ENCODE data around the gene MSH3. TPM values are rescaled to one million over a fixed set of nuclear protein-coding genes. Genes with fewer than 3 reads are reported as not detected.

Gene MSH3
- total and polyA plus RNA-seq, 2 of the 8 experiments (the other 6 are each of a cell fraction or from before 2014, with no cell fraction given): 3.6 to 22.6 TPM

DNA sequence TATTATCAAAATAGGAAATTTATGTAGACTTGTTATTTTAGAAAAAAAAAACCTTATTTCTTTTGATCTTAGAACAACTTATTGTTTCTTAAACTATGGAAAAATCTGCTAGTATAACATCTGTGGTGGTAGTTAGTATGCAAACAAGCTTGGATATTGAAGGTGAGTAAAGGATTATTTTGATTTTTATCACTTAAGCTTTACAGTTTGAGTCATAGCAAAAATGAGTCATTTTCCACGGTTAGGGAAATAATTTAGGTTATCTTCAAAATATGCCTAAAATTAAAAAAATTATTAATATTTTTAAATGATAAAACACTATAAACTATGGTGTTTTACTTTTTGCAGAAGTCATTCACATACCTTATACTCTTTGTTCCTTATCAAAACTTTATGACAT lies 107.5 kb downstream of the MSH3 start:
- no peak overlapping the region for H2AK5ac ChIP-seq (ENCODE audit: low read depth, low read length)
- no peak overlapping the region for H2BK120ac ChIP-seq (replicated peaks; ENCODE audit: low read depth, low read length)
- H2BK15ac ChIP-seq (ENCODE audit: low read length): no peak overlapping the region
- H3K23ac ChIP-seq (ENCODE audit: insufficient read length): no peak overlapping the region
- POLR2A ChIA-PET (ENCODE audit: partially characterized antibody): no interaction called here
- H3K79me1 ChIP-seq (ENCODE audit: low read depth, low read length): no peaks in the 10 kb centered on the region
- H2AFZ ChIP-seq (ENCODE audit: low read length): no peak overlapping the region
- H4K8ac ChIP-seq (ENCODE audit: extremely low read depth, insufficient read depth, low read length): no peak overlapping the region
- H3K56ac ChIP-seq (replicated peaks; ENCODE audit: insufficient read length, low read depth, low read length): no peak overlapping the region
- peaks cover 0 to 1% of the 10 kb centered on the region in 2 experiments for H4K20me1 ChIP-seq (replicated peaks in 1 of 2; ENCODE audit: control insufficient read depth in 1 of 2, insufficient read depth in 2 of 2, low read length in 2 of 2)
- no peak overlapping the region for H3K14ac ChIP-seq (ENCODE audit: insufficient read length)
- peaks cover 0 to 2% (median 0%) of the 10 kb centered on the region in 4 experiments; a peak in 1 of 8 replicates for H3K36me3 ChIP-seq (ENCODE audit: control insufficient read depth in 2 of 4, insufficient read depth in 4 of 4, low read length in 3 of 4)
- H3K23me2 ChIP-seq (ENCODE audit: low read depth, low read length): no peaks in the 10 kb centered on the region
- DNase-seq (ENCODE audit: low read depth in 1 of 2, low spot score in 2 of 2): no peak
- CTCF ChIA-PET (ENCODE audit: partially characterized antibody): no interaction called here
- H3K4me2 ChIP-seq (ENCODE audit: insufficient read depth in 1 of 2, low read depth in 2 of 2, low read length in 2 of 2): no peak overlapping the region
- whole genome bisulfite sequencing, 2 experiments (ENCODE audit: extremely low coverage in 1 of 2, insufficient coverage in 1 of 2, insufficient read length in 1 of 2, insufficient replicate concordance in 2 of 2, low coverage in 1 of 2, low lambda C conversion rate in 2 of 2, missing lambda C conversion rate in 1 of 2): 94% methylated on average over 1 of the region's 1 CpG; no CpG with 5 or more reads in 1 of the 2 experiments
- no peak overlapping the region for H4K91ac ChIP-seq (replicated peaks; ENCODE audit: insufficient read length, low read length)
- H4K5ac ChIP-seq (ENCODE audit: insufficient read length, low read depth, low read length): no peak overlapping the region
- no peak overlapping the region for H3K18ac ChIP-seq (ENCODE audit: extremely low read depth, low read length)
- no peak overlapping the region for H2BK20ac ChIP-seq (ENCODE audit: low read length)
- no peak overlapping the region for H3K4me3 ChIP-seq (ENCODE audit: extremely low read depth in 1 of 4, insufficient read depth in 2 of 4, low read depth in 3 of 4, low read length in 4 of 4)
- H3K79me2 ChIP-seq (ENCODE audit: control insufficient read depth in 1 of 2, insufficient read depth in 2 of 2, low read length in 2 of 2): no peaks in the 10 kb centered on the region
- no peak overlapping the region for H3K27ac ChIP-seq (ENCODE audit: low read depth, low read length)
- no peak overlapping the region for H3K4ac ChIP-seq (replicated peaks; ENCODE audit: insufficient read length, low read depth, low read length)
- H3K27me3 ChIP-seq (replicated peaks in 1 of 4; ENCODE audit: control insufficient read depth in 3 of 4, extremely low read depth in 1 of 4, insufficient read depth in 3 of 4, low read length in 3 of 4): no peaks in the 10 kb centered on the region
- FAIRE-seq: no peak
- peaks cover 0 to 4% (median 0%) of the 10 kb centered on the region in 4 experiments; a peak in 1 of 7 replicates for H3K4me1 ChIP-seq (replicated peaks in 1 of 4; ENCODE audit: control insufficient read depth in 3 of 4, insufficient read depth in 4 of 4, low read length in 3 of 4)
- no peak overlapping the region for H2BK5ac ChIP-seq (ENCODE audit: low read depth, low read length)
- H3K9ac ChIP-seq (replicated peaks in 1 of 4; ENCODE audit: extremely low read depth in 1 of 4, low read depth in 3 of 4, low read length in 3 of 4): no peak overlapping the region
- H2BK12ac ChIP-seq (ENCODE audit: low read depth, low read length): no peak overlapping the region
- no peaks in the 10 kb centered on the region for H3K9me3 ChIP-seq (ENCODE audit: insufficient read depth in 2 of 2, low read depth in 1 of 2, low read length in 1 of 2)
- no peak for TF ChIP-seq EGR1 (IDR thresholded peaks at IDR 0.05; ENCODE audit: borderline replicate concordance, low read depth, low read length)
- no peak for TF ChIP-seq SP2 (IDR thresholded peaks at IDR 0.05; ENCODE audit: low read length)
- TF ChIP-seq JUN (IDR thresholded peaks at IDR 0.05; ENCODE audit: low read depth, low read length): no peak
- no peak for TF ChIP-seq SIX5 (IDR thresholded peaks at IDR 0.05; ENCODE audit: low read depth, low read length)
- TF ChIP-seq SP1 (IDR thresholded peaks at IDR 0.05; ENCODE audit: low read depth, low read length): no peak
- TF ChIP-seq PHF8 (conservative IDR thresholded peaks at IDR 0.05; ENCODE audit: low read depth, low read length): no peak
- no peak for TF ChIP-seq TAF1 (IDR thresholded peaks at IDR 0.05; ENCODE audit: low read depth, low read length)
- TF ChIP-seq TCF12 (IDR thresholded peaks at IDR 0.05; ENCODE audit: low read depth, low read length): no peak
- TF ChIP-seq ASH2L (IDR thresholded peaks at IDR 0.05; ENCODE audit: low read length): no peak
- no peak for TF ChIP-seq CHD1 (IDR thresholded peaks at IDR 0.05; ENCODE audit: low read depth, low read length)
- TF ChIP-seq TEAD4 (IDR thresholded peaks at IDR 0.05; ENCODE audit: low read depth, low read length): no peak
- TF ChIP-seq RNF2 (IDR thresholded peaks at IDR 0.05; ENCODE audit: borderline replicate concordance, low read depth, low read length, missing control alignments, poor library complexity, severe bottlenecking): no peak
- no peak for TF ChIP-seq CTBP2 (IDR thresholded peaks at IDR 0.05; ENCODE audit: borderline replicate concordance, insufficient read depth, insufficient read length, low read length)
- no peak for TF ChIP-seq SRF (IDR thresholded peaks at IDR 0.05; ENCODE audit: low read depth, low read length)
- TF ChIP-seq POLR2A (IDR thresholded peaks at IDR 0.05; ENCODE audit: control extremely low read depth in 1 of 2, low read depth in 2 of 2, low read length in 2 of 2): no peak

All from H1 (cell line).